HEK293 (cell line): ENCODE results near the gene SP140L.

ENCODE experiments used
- CTCF ChIA-PET: fragments of 350-600 bp; formaldehyde crosslinking; extraction: SDS; loops from one replicate; lab custom pipeline; 2021; ENCODE audit warnings: antibody characterized with exemption; lab: Yijun Ruan, JAX
- POLR2A ChIA-PET: fragments of 300-600 bp; formaldehyde crosslinking; extraction: SDS; loops from one replicate; lab custom pipeline; 2020; ENCODE audit warnings: antibody characterized with exemption, inconsistent platforms; lab: Yijun Ruan, JAX
- H3K27ac ChIP-seq: fragments of 200-500 bp; sonication (Bioruptor generic); 2 replicates; pipeline ENCODE4 v1.5.1; 2014; ENCODE audit warnings: low read depth, low read length, control low read depth, inconsistent platforms; ENCODE audit errors: extremely low read depth
- H3K36me3 ChIP-seq, 2 experiments: fragments of 200-500 bp in 1 of 2; sonication (Bioruptor generic) in 1 of 2; 1 replicate in 1 of 2; 2 replicates in 1 of 2; pipeline ENCODE4 v1.5.1; 2014 to 2017; ENCODE audit warnings: inconsistent platforms in 2 of 2, low read length in 2 of 2; ENCODE audit not compliant: control insufficient read depth in 2 of 2, insufficient read depth in 1 of 2
- H3K4me1 ChIP-seq: fragments of 200-500 bp; sonication (Bioruptor generic); 2 replicates; pipeline ENCODE4 v1.5.1; 2014; ENCODE audit warnings: mild to moderate bottlenecking, low read length, inconsistent platforms; ENCODE audit not compliant: control insufficient read depth, insufficient read depth
- H3K4me3 ChIP-seq: 2 replicates; pipeline ENCODE4 v1.5.1; 2011; ENCODE audit warnings: low read depth, mild to moderate bottlenecking, control low read depth, low read length, moderate library complexity
- H3K9me3 ChIP-seq: fragments of 200-500 bp; sonication (Bioruptor generic); 2 replicates; pipeline ENCODE4 v1.5.1; 2014; ENCODE audit warnings: low read depth, low read length, inconsistent platforms; ENCODE audit not compliant: control insufficient read depth, insufficient read depth
- GLI2 ChIP-seq: fragments of 450-650 bp; formaldehyde crosslinking; IDR thresholded peaks from 2 replicates; pipeline ENCODE4; 2017; ENCODE audit warnings: missing biosample characterization, missing genetic modification characterization, low read depth, borderline replicate concordance
- HOXD13 ChIP-seq: sonication (generic); formaldehyde crosslinking; IDR thresholded peaks from 2 replicates; pipeline ENCODE4 v1.8.0; 2022; ENCODE audit warnings: missing genetic modification reagents, borderline replicate concordance
- PBX3 ChIP-seq: sonication (generic); formaldehyde crosslinking; IDR thresholded peaks from 2 replicates; pipeline ENCODE4 v1.8.1; 2022; ENCODE audit warnings: mild to moderate bottlenecking, moderate library complexity, missing genetic modification reagents
- RBAK ChIP-seq: fragments of 450-650 bp; formaldehyde crosslinking; IDR thresholded peaks from 2 replicates; pipeline ENCODE4 v1.5.1; 2016; ENCODE audit warnings: missing biosample characterization, missing genetic modification characterization
- ZBTB7A ChIP-seq: fragments of 450-650 bp; formaldehyde crosslinking; IDR thresholded peaks from 2 replicates; pipeline ENCODE4 v1.5.1; 2016; ENCODE audit warnings: low read depth, missing biosample characterization, missing genetic modification characterization
- ZBTB8A ChIP-seq: fragments of 450-650 bp; formaldehyde crosslinking; IDR thresholded peaks from 2 replicates; pipeline ENCODE4 v1.5.1; 2016; ENCODE audit warnings: missing biosample characterization, missing genetic modification characterization
- ZNF146 ChIP-seq: fragments of 450-650 bp; formaldehyde crosslinking; IDR thresholded peaks from 2 replicates; pipeline ENCODE4 v1.5.1; 2016; ENCODE audit warnings: missing biosample characterization, missing genetic modification characterization
- ZNF19 ChIP-seq: fragments of 450-650 bp; formaldehyde crosslinking; IDR thresholded peaks from 2 replicates; pipeline ENCODE4; 2016; ENCODE audit warnings: missing biosample characterization, missing genetic modification characterization, low read depth
- ZNF311 ChIP-seq: fragments of 450-650 bp; formaldehyde crosslinking; IDR thresholded peaks from 2 replicates; pipeline ENCODE4 v1.5.1; 2017; ENCODE audit warnings: missing biosample characterization, missing genetic modification characterization, borderline replicate concordance
- ZNF518A ChIP-seq: fragments of 450-650 bp; formaldehyde crosslinking; conservative IDR thresholded peaks from 2 replicates; pipeline ENCODE4 v1.5.1; 2016; ENCODE audit warnings: low read depth, missing biosample characterization, missing genetic modification characterization
- ZNF555 ChIP-seq: fragments of 450-650 bp; formaldehyde crosslinking; conservative IDR thresholded peaks from 2 replicates; pipeline ENCODE4 v1.5.1; 2017; ENCODE audit warnings: missing biosample characterization, mild to moderate bottlenecking, missing genetic modification characterization, inconsistent platforms
- ZNF610 ChIP-seq: fragments of 450-650 bp; formaldehyde crosslinking; IDR thresholded peaks from 2 replicates; pipeline ENCODE4 v1.5.1; 2016; ENCODE audit warnings: missing biosample characterization, missing genetic modification characterization, borderline replicate concordance
- ZNF791 ChIP-seq: fragments of 450-650 bp; formaldehyde crosslinking; IDR thresholded peaks from 2 replicates; pipeline ENCODE4 v1.5.1; 2016; ENCODE audit warnings: missing biosample characterization, missing genetic modification characterization
- TF ChIP-seq, protein P1 (sequence below): fragments of 450-650 bp; formaldehyde crosslinking; IDR thresholded peaks from 2 replicates; pipeline ENCODE4 v1.5.1; 2016; ENCODE audit warnings: missing biosample characterization, missing genetic modification characterization
- TF ChIP-seq, protein P2 (sequence below): fragments of 450-650 bp; formaldehyde crosslinking; IDR thresholded peaks from 2 replicates; pipeline ENCODE4 v1.5.1; 2016; ENCODE audit warnings: missing biosample characterization, missing genetic modification characterization, borderline replicate concordance

SP140L gene

DNA sequence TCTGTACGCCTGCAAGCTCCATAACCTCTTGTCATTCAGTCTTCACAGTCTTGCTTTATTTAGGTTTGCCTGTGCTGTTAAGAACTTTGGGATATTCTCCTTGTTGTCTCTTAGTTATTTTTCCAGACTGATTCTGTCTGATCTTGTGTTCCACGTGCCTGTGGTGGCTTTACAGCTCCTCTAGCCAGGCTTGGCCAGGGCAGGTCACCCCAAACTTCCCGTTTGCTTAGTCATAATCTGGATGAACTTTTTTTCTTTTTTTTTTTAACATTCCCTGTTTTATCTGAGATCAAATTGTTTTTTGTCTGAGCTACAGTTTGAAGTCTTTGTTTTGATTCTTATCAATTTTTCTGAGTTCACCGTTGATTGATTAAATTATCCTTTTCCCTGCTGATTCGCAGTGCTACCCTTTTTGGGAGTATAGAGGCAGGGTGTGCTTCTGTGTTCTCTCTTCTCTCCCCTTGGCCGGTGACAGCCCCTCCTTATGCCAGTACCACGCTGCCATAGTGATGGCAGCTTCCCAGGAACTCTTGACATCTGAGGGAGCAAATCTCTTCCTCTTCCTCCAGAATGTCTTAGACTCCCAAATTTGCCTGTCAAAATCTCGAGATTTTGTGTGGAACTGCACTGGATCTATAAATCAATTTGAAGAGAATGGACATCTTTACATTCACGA is 91.5 kb downstream of the SP140L start:
- H3K4me3 ChIP-seq, result no peak overlapping the region
- CTCF ChIA-PET, result no interaction called here
- no peaks in the 10 kb centered on the region for H3K36me3 ChIP-seq
- H3K4me1 ChIP-seq, result no peaks in the 10 kb centered on the region
- no peak for TF ChIP-seq ZBTB7A (tag by site-specific recombination)
- no peak for TF ChIP-seq RBAK (tag by site-specific recombination)
- no peak for TF ChIP-seq HOXD13 (CRISPR knock-in tag)
- TF ChIP-seq, protein P1, sequence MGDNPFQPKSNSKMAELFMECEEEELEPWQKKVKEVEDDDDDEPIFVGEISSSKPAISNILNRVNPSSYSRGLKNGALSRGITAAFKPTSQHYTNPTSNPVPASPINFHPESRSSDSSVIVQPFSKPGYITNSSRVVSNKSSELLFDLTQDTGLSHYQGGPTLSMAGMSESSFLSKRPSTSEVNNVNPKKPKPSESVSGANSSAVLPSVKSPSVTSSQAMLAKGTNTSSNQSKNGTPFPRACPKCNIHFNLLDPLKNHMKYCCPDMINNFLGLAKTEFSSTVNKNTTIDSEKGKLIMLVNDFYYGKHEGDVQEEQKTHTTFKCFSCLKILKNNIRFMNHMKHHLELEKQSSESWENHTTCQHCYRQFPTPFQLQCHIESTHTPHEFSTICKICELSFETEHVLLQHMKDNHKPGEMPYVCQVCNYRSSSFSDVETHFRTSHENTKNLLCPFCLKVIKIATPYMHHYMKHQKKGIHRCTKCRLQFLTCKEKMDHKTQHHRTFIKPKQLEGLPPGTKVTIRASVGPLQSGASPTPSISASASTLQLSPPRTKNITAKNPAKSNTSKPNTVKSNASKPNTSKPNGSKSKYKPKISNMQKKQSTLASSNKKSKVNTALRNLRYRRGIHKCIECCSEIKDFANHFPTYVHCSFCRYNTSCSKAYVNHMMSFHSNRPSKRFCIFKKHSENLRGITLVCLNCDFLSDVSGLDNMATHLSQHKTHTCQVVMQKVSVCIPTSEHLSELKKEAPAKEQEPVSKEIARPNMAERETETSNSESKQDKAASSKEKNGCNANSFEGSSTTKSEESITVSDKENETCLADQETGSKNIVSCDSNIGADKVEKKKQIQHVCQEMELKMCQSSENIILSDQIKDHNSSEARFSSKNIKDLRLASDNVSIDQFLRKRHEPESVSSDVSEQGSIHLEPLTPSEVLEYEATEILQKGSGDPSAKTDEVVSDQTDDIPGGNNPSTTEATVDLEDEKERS (tag by site-specific recombination), result no peak
- TF ChIP-seq ZNF791, result no peak
- no peak for TF ChIP-seq ZNF518A (tag by site-specific recombination)
- TF ChIP-seq ZNF19 (tag by site-specific recombination), result no peak
- TF ChIP-seq ZBTB8A (tag by site-specific recombination), result no peak
- TF ChIP-seq ZNF146, result no peak
- no peak for TF ChIP-seq ZNF311 (tag by site-specific recombination)
- no peak for TF ChIP-seq ZNF610 (tag by site-specific recombination)
- TF ChIP-seq ZNF555 (tag by site-specific recombination), result no peak
- TF ChIP-seq PBX3 (CRISPR knock-in tag), result no peak
- no peak for TF ChIP-seq GLI2 (tag by site-specific recombination)
- TF ChIP-seq, protein P2, sequence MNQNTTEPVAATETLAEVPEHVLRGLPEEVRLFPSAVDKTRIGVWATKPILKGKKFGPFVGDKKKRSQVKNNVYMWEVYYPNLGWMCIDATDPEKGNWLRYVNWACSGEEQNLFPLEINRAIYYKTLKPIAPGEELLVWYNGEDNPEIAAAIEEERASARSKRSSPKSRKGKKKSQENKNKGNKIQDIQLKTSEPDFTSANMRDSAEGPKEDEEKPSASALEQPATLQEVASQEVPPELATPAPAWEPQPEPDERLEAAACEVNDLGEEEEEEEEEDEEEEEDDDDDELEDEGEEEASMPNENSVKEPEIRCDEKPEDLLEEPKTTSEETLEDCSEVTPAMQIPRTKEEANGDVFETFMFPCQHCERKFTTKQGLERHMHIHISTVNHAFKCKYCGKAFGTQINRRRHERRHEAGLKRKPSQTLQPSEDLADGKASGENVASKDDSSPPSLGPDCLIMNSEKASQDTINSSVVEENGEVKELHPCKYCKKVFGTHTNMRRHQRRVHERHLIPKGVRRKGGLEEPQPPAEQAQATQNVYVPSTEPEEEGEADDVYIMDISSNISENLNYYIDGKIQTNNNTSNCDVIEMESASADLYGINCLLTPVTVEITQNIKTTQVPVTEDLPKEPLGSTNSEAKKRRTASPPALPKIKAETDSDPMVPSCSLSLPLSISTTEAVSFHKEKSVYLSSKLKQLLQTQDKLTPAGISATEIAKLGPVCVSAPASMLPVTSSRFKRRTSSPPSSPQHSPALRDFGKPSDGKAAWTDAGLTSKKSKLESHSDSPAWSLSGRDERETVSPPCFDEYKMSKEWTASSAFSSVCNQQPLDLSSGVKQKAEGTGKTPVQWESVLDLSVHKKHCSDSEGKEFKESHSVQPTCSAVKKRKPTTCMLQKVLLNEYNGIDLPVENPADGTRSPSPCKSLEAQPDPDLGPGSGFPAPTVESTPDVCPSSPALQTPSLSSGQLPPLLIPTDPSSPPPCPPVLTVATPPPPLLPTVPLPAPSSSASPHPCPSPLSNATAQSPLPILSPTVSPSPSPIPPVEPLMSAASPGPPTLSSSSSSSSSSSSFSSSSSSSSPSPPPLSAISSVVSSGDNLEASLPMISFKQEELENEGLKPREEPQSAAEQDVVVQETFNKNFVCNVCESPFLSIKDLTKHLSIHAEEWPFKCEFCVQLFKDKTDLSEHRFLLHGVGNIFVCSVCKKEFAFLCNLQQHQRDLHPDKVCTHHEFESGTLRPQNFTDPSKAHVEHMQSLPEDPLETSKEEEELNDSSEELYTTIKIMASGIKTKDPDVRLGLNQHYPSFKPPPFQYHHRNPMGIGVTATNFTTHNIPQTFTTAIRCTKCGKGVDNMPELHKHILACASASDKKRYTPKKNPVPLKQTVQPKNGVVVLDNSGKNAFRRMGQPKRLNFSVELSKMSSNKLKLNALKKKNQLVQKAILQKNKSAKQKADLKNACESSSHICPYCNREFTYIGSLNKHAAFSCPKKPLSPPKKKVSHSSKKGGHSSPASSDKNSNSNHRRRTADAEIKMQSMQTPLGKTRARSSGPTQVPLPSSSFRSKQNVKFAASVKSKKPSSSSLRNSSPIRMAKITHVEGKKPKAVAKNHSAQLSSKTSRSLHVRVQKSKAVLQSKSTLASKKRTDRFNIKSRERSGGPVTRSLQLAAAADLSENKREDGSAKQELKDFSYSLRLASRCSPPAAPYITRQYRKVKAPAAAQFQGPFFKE, result no peak
- POLR2A ChIA-PET, result no interaction called here
- no peak overlapping the region for H3K27ac ChIP-seq
- no peaks in the 10 kb centered on the region for H3K9me3 ChIP-seq
